Fibroblast of lung (primary cell): Measurements from ENCODE around the gene SPRR3. TPM values are rescaled to one million over a fixed set of nuclear protein-coding genes. Genes with fewer than 3 reads are reported as not detected.

Source experiments
- DNase-seq, 2 donors: peaks; one replicate each; pipeline versions ENCODE4 v3.0.0 to v3.0.0-alpha.2; 2010; ENCODE audit warnings: low read depth in 2 of 2
- H2AFZ ChIP-seq: 2 replicates; pipeline ENCODE4 v1.5.1; 2012; ENCODE audit warnings: low read length, control low read depth, inconsistent platforms
- H3K27ac ChIP-seq: 2 replicates; pipeline ENCODE4 v1.5.1; 2011; ENCODE audit warnings: low read length, control low read depth; ENCODE audit not compliant: insufficient read depth
- H3K27me3 ChIP-seq: 2 replicates; pipeline ENCODE4 v1.5.1; 2011; ENCODE audit warnings: mild to moderate bottlenecking, low read length; ENCODE audit not compliant: control insufficient read depth, insufficient read depth
- H3K36me3 ChIP-seq: 2 replicates; pipeline ENCODE4 v1.5.1; 2011; ENCODE audit warnings: low read length; ENCODE audit not compliant: control insufficient read depth, insufficient read depth
- H3K4me1 ChIP-seq: 2 replicates; pipeline ENCODE4 v1.5.1; 2011; ENCODE audit warnings: low read length; ENCODE audit not compliant: control insufficient read depth, insufficient read depth; ENCODE audit errors: extremely low read depth
- H3K4me2 ChIP-seq: 2 replicates; pipeline ENCODE4 v1.5.1; 2011; ENCODE audit warnings: low read length, control low read depth; ENCODE audit not compliant: insufficient read depth; ENCODE audit errors: extremely low read depth
- H3K4me3 ChIP-seq, 4 experiments: fragments of 200-600 bp in 1 of 4; sonication (generic) in 1 of 4; replicated peaks in 1 of 4; 2 replicates each; pipeline ENCODE4 v1.5.1; 2011 to 2016; ENCODE audit warnings: low read length in 4 of 4, low read depth in 3 of 4, mild to moderate bottlenecking in 3 of 4, control low read depth in 2 of 4, inconsistent platforms in 1 of 4, mixed read lengths in 1 of 4; ENCODE audit not compliant: insufficient read depth in 1 of 4; ENCODE audit errors: control extremely low read depth in 1 of 4
- H3K79me2 ChIP-seq: 2 replicates; pipeline ENCODE4 v1.5.1; 2012; ENCODE audit warnings: mild to moderate bottlenecking, low read length, inconsistent platforms; ENCODE audit not compliant: control insufficient read depth, insufficient read depth
- H3K9ac ChIP-seq: 2 replicates; pipeline ENCODE4 v1.5.1; 2011; ENCODE audit warnings: mild to moderate bottlenecking, low read length, control low read depth; ENCODE audit not compliant: insufficient read depth
- H3K9me3 ChIP-seq: 2 replicates; pipeline ENCODE4 v1.5.1; 2012; ENCODE audit warnings: low read depth, low read length; ENCODE audit not compliant: control insufficient read depth, insufficient read depth
- H4K20me1 ChIP-seq: 2 replicates; pipeline ENCODE4 v1.5.1; 2011; ENCODE audit warnings: low read length; ENCODE audit not compliant: control insufficient read depth, insufficient read depth; ENCODE audit errors: extremely low read depth
- CTCF ChIP-seq, 2 donors: IDR thresholded peaks in 1 of 2; conservative IDR thresholded peaks in 1 of 2; 1 replicate in 1 of 2; 2 replicates in 1 of 2; pipeline ENCODE4 v1.5.1; 2011 to 2012; ENCODE audit warnings: low read length in 2 of 2, control low read depth in 1 of 2, inconsistent platforms in 1 of 2, low read depth in 1 of 2, mild to moderate bottlenecking in 1 of 2
- EZH2 ChIP-seq: IDR thresholded peaks from 2 replicates; pipeline ENCODE4 v1.5.1; 2012; ENCODE audit warnings: low read length, control low read depth, mild to moderate bottlenecking; ENCODE audit errors: missing control alignments
- polyA plus RNA-seq, 2 donors: library from polyadenylated mRNA; depleted of rRNA in 1 of 2; stranded (reverse) in 1 of 2; unstranded in 1 of 2; fragments of >200 nt; gene quantifications; 2 replicates each; pipeline ENCODE4 v1.2.1, GENCODE V29; 2011 to 2012; ENCODE audit warnings: missing spikeins in 1 of 2
- total RNA-seq: library from RNA; depleted of rRNA; stranded (reverse); fragments of >200 nt; gene quantifications from 2 replicates; pipeline ENCODE4 v1.2.1, GENCODE V29; 2014

Gene SPRR3
- total and polyA plus RNA-seq, 2 donors (not counting 1 experiment from before 2014, with no cell fraction given): not detected

- Histone ChIP-seq H3K9ac (no peak overlapping the region), H3K27me3 (no peaks in the 10 kb centered on the region), H3K4me3 (no peak overlapping the region), H3K4me2 (no peak overlapping the region), H3K9me3 (no peaks in the 10 kb centered on the region), H3K79me2 (no peaks in the 10 kb centered on the region), H3K4me1 (no peaks in the 10 kb centered on the region), H2AFZ (no peak overlapping the region), H3K27ac (no peak overlapping the region), H4K20me1 (no peaks in the 10 kb centered on the region), H3K36me3 (no peaks in the 10 kb centered on the region)
- no peak for TF ChIP-seq EZH2
- no peak for TF ChIP-seq CTCF (conservative IDR thresholded peaks at IDR 0.05 in 1 of 2, IDR thresholded peaks at IDR 0.05 in 1 of 2; ENCODE audit: low read depth in 1 of 2, low read length in 2 of 2)
- DNase-seq: no peak
These were observed 18.3 kb upstream of the SPRR3 start for GRCh38 chr1:152983234-152983633.

GRCh38 chr1:152983743-152984142 lies 17.8 kb upstream of the SPRR3 start, which contains the start of gene SPRR1A:
Gene SPRR1A, plus strand, starts transcription at chr1:152984081. Its CDS starts 1,150 bp downstream, at chr1:152985231.
- no peaks in the 10 kb centered on the region for H3K27me3 ChIP-seq
- no peak within 1 kb of the TSS for H3K9ac ChIP-seq
- no peaks in the 10 kb centered on the region for H3K4me1 ChIP-seq
- no peaks in the 10 kb centered on the region for H3K36me3 ChIP-seq
- H3K4me3 ChIP-seq: no peak within 1 kb of the TSS
- no peak within 1 kb of the TSS for H3K4me2 ChIP-seq
- TF ChIP-seq EZH2 (no peak), CTCF (conservative IDR thresholded peaks at IDR 0.05 in 1 of 2, IDR thresholded peaks at IDR 0.05 in 1 of 2; ENCODE audit: low read depth in 1 of 2, low read length in 2 of 2) (no peak)
- H4K20me1 ChIP-seq: no peaks in the 10 kb centered on the region
- H3K27ac ChIP-seq: no peak within 1 kb of the TSS
- DNase-seq: no peak
- no peaks in the 10 kb centered on the region for H3K9me3 ChIP-seq
- H3K79me2 ChIP-seq: no peaks in the 10 kb centered on the region
- no peak within 1 kb of the TSS for H2AFZ ChIP-seq

- DNase-seq: no peak
- TF ChIP-seq CTCF (conservative IDR thresholded peaks at IDR 0.05 in 1 of 2, IDR thresholded peaks at IDR 0.05 in 1 of 2; ENCODE audit: low read depth in 1 of 2, low read length in 2 of 2) (no peak), EZH2 (no peak)
- Histone ChIP-seq H3K9me3 (no peaks in the 10 kb centered on the region), H3K9ac (no peak overlapping the region), H3K4me3 (no peak overlapping the region), H3K27ac (no peak overlapping the region), H3K79me2 (no peaks in the 10 kb centered on the region), H3K27me3 (no peaks in the 10 kb centered on the region), H3K4me2 (no peak overlapping the region), H4K20me1 (no peaks in the 10 kb centered on the region), H3K4me1 (no peaks in the 10 kb centered on the region), H3K36me3 (no peaks in the 10 kb centered on the region), H2AFZ (no peak overlapping the region)
These were observed 15.0 kb upstream of the SPRR3 start for GRCh38 chr1:152986578-152986977.
